CD4-positive, alpha-beta memory T cell (primary cell): ENCODE results near the gene OR51E1. TPM values are rescaled to one million over a fixed set of nuclear protein-coding genes. Genes with fewer than 3 reads are reported as not detected.

Experiments used
- polyA plus RNA-seq, 2 donors: library from polyadenylated mRNA; unstranded; fragments of 300-500 nt; fragmentation: Illumina TruSeq; gene quantifications; one replicate each; pipeline ENCODE4 v1.2.3, GENCODE V29; 2021
- total RNA-seq, 2 experiments: library from RNA; stranded (reverse); gene quantifications; one replicate each; pipeline ENCODE4 v1.2.3, GENCODE V29; 2021

The OR51E1 gene
- total and polyA plus RNA-seq, 4 experiments from 2014 or later = not detected

Other genes starting within 250 kb of the OR51E1 start
- not detected for gene OR52K2, start 194.7 kb upstream of the OR51E1 start, total RNA-seq
- not detected for gene OR52K2, start 194.7 kb upstream of the OR51E1 start, polyA plus RNA-seq
- not detected for gene OR52K1, start 161.3 kb upstream of the OR51E1 start, total RNA-seq
- gene OR52K1, start 161.3 kb upstream of the OR51E1 start, polyA plus RNA-seq = under 1 TPM in 1 of 2 donors, not detected in 1; 0.18 TPM
- gene OR52M1, start 98.8 kb upstream of the OR51E1 start, total RNA-seq = not detected
- gene OR52M1, start 98.8 kb upstream of the OR51E1 start, polyA plus RNA-seq = not detected
- not detected for gene OR52I2, start 62.2 kb upstream of the OR51E1 start, total RNA-seq
- gene OR52I2, start 62.2 kb upstream of the OR51E1 start, polyA plus RNA-seq = not detected
- not detected for gene OR52I1, start 49.9 kb upstream of the OR51E1 start, total RNA-seq
- under 1 TPM in 1 of 2 donors, not detected in 1; 0.23 TPM for gene OR52I1, start 49.9 kb upstream of the OR51E1 start, polyA plus RNA-seq
- gene TRIM68, start 35.8 kb upstream of the OR51E1 start, total RNA-seq = 10 to 100 TPM; 23.7 to 28.1 TPM
- gene TRIM68, start 35.8 kb upstream of the OR51E1 start, polyA plus RNA-seq = 10 to 100 TPM; 13.1 to 16.1 TPM
- not detected for gene OR51D1, start 6.5 kb upstream of the OR51E1 start, total RNA-seq
- gene OR51D1, start 6.5 kb upstream of the OR51E1 start, polyA plus RNA-seq = not detected
- gene OR51E2, start 53.9 kb downstream of the OR51E1 start, total RNA-seq = not detected
- gene OR51E2, start 53.9 kb downstream of the OR51E1 start, polyA plus RNA-seq = not detected
- gene MMP26, start 60.8 kb downstream of the OR51E1 start, total RNA-seq = not detected
- not detected for gene MMP26, start 60.8 kb downstream of the OR51E1 start, polyA plus RNA-seq
- not detected for gene OR51F1, start 126.0 kb downstream of the OR51E1 start, total RNA-seq
- not detected for gene OR51F1, start 126.0 kb downstream of the OR51E1 start, polyA plus RNA-seq
- gene OR52R1, start 160.4 kb downstream of the OR51E1 start, total RNA-seq = not detected
- gene OR52R1, start 160.4 kb downstream of the OR51E1 start, polyA plus RNA-seq = not detected
- gene OR51F2, start 177.3 kb downstream of the OR51E1 start, total RNA-seq = not detected
- gene OR51F2, start 177.3 kb downstream of the OR51E1 start, polyA plus RNA-seq = not detected
- gene OR51S1, start 205.2 kb downstream of the OR51E1 start, total RNA-seq = not detected
- gene OR51S1, start 205.2 kb downstream of the OR51E1 start, polyA plus RNA-seq = not detected
- gene OR51T1, start 237.9 kb downstream of the OR51E1 start, total RNA-seq = not detected
- gene OR51T1, start 237.9 kb downstream of the OR51E1 start, polyA plus RNA-seq = not detected